Smooth muscle cell (in vitro differentiated cells): ENCODE measurements around the gene IFT81. TPM values are rescaled to one million over a fixed set of nuclear protein-coding genes. Genes with fewer than 3 reads are reported as not detected.
A peak's percentile ranks its signal among the peaks of the same experiment; 100 is the strongest.

ENCODE experiments used
- DNase-seq: peaks from one replicate; lab custom pipeline; 2025; ENCODE audit not compliant: unreplicated experiment; lab: John Stamatoyannopoulos, UW
- H2AFZ ChIP-seq: fragments of 200-600 bp; sonication (generic); 2 replicates; pipeline ENCODE4 v1.6.0; 2016; ENCODE audit warnings: antibody characterized with exemption, low read depth, mild to moderate bottlenecking
- H3F3A ChIP-seq: fragments of 200-600 bp; sonication (generic); 2 replicates; pipeline ENCODE4 v1.6.0; 2017; ENCODE audit warnings: antibody characterized with exemption, low read depth
- H3K27ac ChIP-seq: fragments of 200-600 bp; sonication (generic); 2 replicates; pipeline ENCODE4 v1.5.1; 2016; ENCODE audit warnings: low read depth, mild to moderate bottlenecking
- H3K27me3 ChIP-seq: fragments of 200-600 bp; sonication (generic); 2 replicates; pipeline ENCODE4 v1.6.1; 2016; ENCODE audit warnings: low read depth, mild to moderate bottlenecking
- H3K36me3 ChIP-seq: fragments of 200-600 bp; sonication (generic); 2 replicates; pipeline ENCODE4 v1.5.1; 2016; ENCODE audit warnings: low read depth
- H3K4me1 ChIP-seq: fragments of 200-600 bp; sonication (generic); 2 replicates; pipeline ENCODE4 v1.5.1; 2016; ENCODE audit warnings: low read depth
- H3K4me2 ChIP-seq: fragments of 200-600 bp; sonication (generic); 2 replicates; pipeline ENCODE4 v1.6.0; 2016; ENCODE audit warnings: mild to moderate bottlenecking
- H3K4me3 ChIP-seq: fragments of 200-600 bp; sonication (generic); 2 replicates; pipeline ENCODE4 v1.5.1; 2016; ENCODE audit warnings: mild to moderate bottlenecking
- H3K79me2 ChIP-seq: fragments of 200-600 bp; sonication (generic); 2 replicates; pipeline ENCODE4 v1.6.0; 2016; ENCODE audit warnings: low read depth, mild to moderate bottlenecking
- H3K9ac ChIP-seq: fragments of 200-600 bp; sonication (generic); 2 replicates; pipeline ENCODE4 v1.6.0; 2016; ENCODE audit warnings: low read depth
- H3K9me3 ChIP-seq: fragments of 200-600 bp; sonication (generic); replicated peaks from 2 replicates; pipeline ENCODE4 v1.5.1; 2016; ENCODE audit warnings: low read depth
- H4K20me1 ChIP-seq: fragments of 200-600 bp; sonication (generic); 2 replicates; pipeline ENCODE4 v1.6.0; 2016; ENCODE audit warnings: low read depth
- CTCF ChIP-seq: fragments of 200-600 bp; sonication (generic); IDR thresholded peaks from 2 replicates; pipeline ENCODE4 v1.5.1; 2017; ENCODE audit warnings: borderline replicate concordance, mild to moderate bottlenecking, antibody characterized with exemption; ENCODE audit not compliant: insufficient read depth, poor library complexity, severe bottlenecking
- WGBS: methylation state at CpG from one replicate; pipeline ENCODE4 v1.1.7; 2016; ENCODE audit warnings: low lambda C conversion rate; 5-methylcytosine and 5-hydroxymethylcytosine counted together
- polyA plus RNA-seq: library from polyadenylated mRNA; unstranded; fragments of >200 nt; fragmentation: Nextera tagmentation; extraction: Ambion mirVana; gene quantifications from 2 replicates; pipeline ENCODE4 v1.2.1, GENCODE V29; 2016
- total RNA-seq: library from RNA; depleted of rRNA; stranded (reverse); fragments of >200 nt; gene quantifications from 2 replicates; pipeline ENCODE4 v1.2.3, GENCODE V29; 2014

Gene IFT81
- total and polyA plus RNA-seq, 2 experiments from 2014 or later, result 9.1 to 11.0 TPM

- no peak overlapping the region for H3K9ac ChIP-seq
- no peak for DNase-seq
- WGBS, result 95% methylated on average over 1 of the region's 1 CpG
- no peaks in the 10 kb centered on the region for H3K27me3 ChIP-seq
- H3K4me1 ChIP-seq, result peaks cover 6% of the 10 kb centered on the region
- no peaks in the 10 kb centered on the region for H3F3A ChIP-seq
- no peaks in the 10 kb centered on the region for H3K79me2 ChIP-seq
- H3K36me3 ChIP-seq, result no peaks in the 10 kb centered on the region
- H3K27ac ChIP-seq, result peak overlapping the region; percentile 70
- H4K20me1 ChIP-seq, result no peaks in the 10 kb centered on the region
- no peaks in the 10 kb centered on the region for H3K9me3 ChIP-seq
- no peak overlapping the region for H2AFZ ChIP-seq
- no peak overlapping the region for H3K4me2 ChIP-seq
- H3K4me3 ChIP-seq, result no peak overlapping the region
- TF ChIP-seq CTCF, result no peak
These were observed 74.2 kb downstream of the IFT81 start for GRCh38 chr12:110198386-110198785.

- H2AFZ ChIP-seq, result no peak overlapping the region
- H3K79me2 ChIP-seq, result no peaks in the 10 kb centered on the region
- no peak for TF ChIP-seq CTCF
- no peaks in the 10 kb centered on the region for H3K9me3 ChIP-seq
- H3K36me3 ChIP-seq, result peaks cover 11% of the 10 kb centered on the region
- peak overlapping the region; percentile 70 for H3K27ac ChIP-seq
- 20% methylated on average over 6 of the region's 6 CpGs for WGBS
- H3K4me1 ChIP-seq, result peaks cover 6% of the 10 kb centered on the region
- peak overlapping the region; percentile 58 for H3K9ac ChIP-seq
- no peak overlapping the region for H3K4me3 ChIP-seq
- DNase-seq, result no peak
- H3K27me3 ChIP-seq, result no peaks in the 10 kb centered on the region
- no peaks in the 10 kb centered on the region for H4K20me1 ChIP-seq
- peak overlapping the region; percentile 69 for H3K4me2 ChIP-seq
- no peaks in the 10 kb centered on the region for H3F3A ChIP-seq
These were observed 75.4 kb downstream of the IFT81 start for GRCh38 chr12:110199339-110200123.

- Histone ChIP-seq H4K20me1 (no peaks in the 10 kb centered on the region), H3K4me3 (no peak overlapping the region), H3K4me2 (peak overlapping the region; percentile 69), H3K9me3 (no peaks in the 10 kb centered on the region), H3K9ac (no peak overlapping the region), H3K79me2 (no peaks in the 10 kb centered on the region), H2AFZ (no peak overlapping the region), H3K27me3 (no peaks in the 10 kb centered on the region), H3K4me1 (peaks cover 6% of the 10 kb centered on the region), H3F3A (no peaks in the 10 kb centered on the region), H3K27ac (peak overlapping the region; percentile 70), H3K36me3 (peaks cover 16% of the 10 kb centered on the region)
- no peak for TF ChIP-seq CTCF
- WGBS, result 63% methylated on average over 1 of the region's 1 CpG
- no peak for DNase-seq
These were observed 75.9 kb downstream of the IFT81 start for GRCh38 chr12:110200124-110200417.

- Histone ChIP-seq H3K79me2 (no peaks in the 10 kb centered on the region), H3K4me2 (no peak overlapping the region), H3K27ac (no peak overlapping the region), H3K36me3 (peaks cover 25% of the 10 kb centered on the region), H3K9ac (no peak overlapping the region), H3K4me3 (no peak overlapping the region), H3K27me3 (no peaks in the 10 kb centered on the region), H4K20me1 (no peaks in the 10 kb centered on the region), H3K4me1 (peaks cover 6% of the 10 kb centered on the region), H3K9me3 (no peaks in the 10 kb centered on the region), H3F3A (no peaks in the 10 kb centered on the region), H2AFZ (no peak overlapping the region)
- no peak for DNase-seq
- WGBS, result 100% methylated on average over 1 of the region's 1 CpG
- TF ChIP-seq CTCF, result no peak
These were observed 77.8 kb downstream of the IFT81 start for GRCh38 chr12:110201995-110202394.
